Spleen (tissue), 7 donors: ENCODE data around the gene MAGI3.

ENCODE experiments used
- POLR2A ChIP-seq, 3 donors: fragments of 450-650 bp; IDR thresholded peaks; one replicate each; pipeline ENCODE4 v1.5.1; 2017; ENCODE audit warnings: antibody characterized with exemption in 3 of 3, mild to moderate bottlenecking in 1 of 3
- TF ChIP-seq, protein P1 (sequence below), 11 experiments: fragments of 200-600 bp in 7 of 11; fragments of 450-650 bp in 4 of 11; sonication (generic) in 4 of 11; IDR thresholded peaks in 8 of 11; conservative IDR thresholded peaks in 3 of 11; 1 replicate in 7 of 11; 2 replicates in 4 of 11; pipeline versions ENCODE4 v1.4.0 to v1.8.0; 2016 to 2021; ENCODE audit warnings: antibody characterized with exemption in 11 of 11, inconsistent platforms in 4 of 11, mild to moderate bottlenecking in 1 of 11
- donor health status: DM: no; HTN: no; CAD: no; lungs with moderate emphysema.
- donor health status: DM: no; HTN: no; CAD: no.
- donor health status: DM: no; HTN: no; CAD: no.

DNA sequence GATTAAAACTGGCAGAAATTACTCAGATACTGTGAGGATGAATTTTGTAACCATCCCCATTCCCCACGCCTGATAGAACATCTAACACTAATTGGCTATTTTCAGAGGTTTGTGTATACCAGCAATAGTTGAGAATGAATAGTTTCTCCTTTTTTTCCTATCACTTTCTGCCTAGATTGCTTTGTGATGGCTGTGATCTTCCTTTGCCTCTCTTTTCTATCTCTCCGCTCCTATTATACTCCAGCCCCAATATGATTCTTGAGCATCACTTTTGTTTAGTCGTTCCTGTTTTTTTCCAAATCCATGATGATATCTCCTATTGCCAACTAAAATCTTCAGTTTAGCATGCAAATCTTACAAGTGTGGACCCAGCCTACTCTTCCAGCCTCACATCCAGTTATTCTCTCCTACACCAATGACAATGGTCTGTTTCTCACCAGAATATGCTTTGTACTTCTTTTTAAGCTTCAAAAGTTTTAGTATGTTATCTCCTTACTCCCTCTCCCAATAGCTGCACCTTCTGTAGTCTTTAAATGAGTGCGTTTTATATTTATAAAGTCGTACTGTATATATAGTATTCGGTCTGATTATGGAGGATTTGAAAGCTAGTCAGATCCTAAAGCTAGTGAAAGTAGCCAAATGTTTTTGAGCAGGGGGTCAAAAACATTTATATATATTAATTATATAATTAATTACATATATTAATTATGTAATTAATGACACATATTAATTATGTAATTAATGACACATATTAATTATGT is 25.2 kb downstream of the MAGI3 start:
- TF ChIP-seq, protein P1, sequence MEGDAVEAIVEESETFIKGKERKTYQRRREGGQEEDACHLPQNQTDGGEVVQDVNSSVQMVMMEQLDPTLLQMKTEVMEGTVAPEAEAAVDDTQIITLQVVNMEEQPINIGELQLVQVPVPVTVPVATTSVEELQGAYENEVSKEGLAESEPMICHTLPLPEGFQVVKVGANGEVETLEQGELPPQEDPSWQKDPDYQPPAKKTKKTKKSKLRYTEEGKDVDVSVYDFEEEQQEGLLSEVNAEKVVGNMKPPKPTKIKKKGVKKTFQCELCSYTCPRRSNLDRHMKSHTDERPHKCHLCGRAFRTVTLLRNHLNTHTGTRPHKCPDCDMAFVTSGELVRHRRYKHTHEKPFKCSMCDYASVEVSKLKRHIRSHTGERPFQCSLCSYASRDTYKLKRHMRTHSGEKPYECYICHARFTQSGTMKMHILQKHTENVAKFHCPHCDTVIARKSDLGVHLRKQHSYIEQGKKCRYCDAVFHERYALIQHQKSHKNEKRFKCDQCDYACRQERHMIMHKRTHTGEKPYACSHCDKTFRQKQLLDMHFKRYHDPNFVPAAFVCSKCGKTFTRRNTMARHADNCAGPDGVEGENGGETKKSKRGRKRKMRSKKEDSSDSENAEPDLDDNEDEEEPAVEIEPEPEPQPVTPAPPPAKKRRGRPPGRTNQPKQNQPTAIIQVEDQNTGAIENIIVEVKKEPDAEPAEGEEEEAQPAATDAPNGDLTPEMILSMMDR (IDR thresholded peaks at IDR 0.05 in 8 of 11, conservative IDR thresholded peaks at IDR 0.05 in 3 of 11) = no peak
- TF ChIP-seq POLR2A (IDR thresholded peaks at IDR 0.05) = no peak
